ENCODE results near the gene RBM33.

RBM33 gene

GRCh38 chr7:155631155-155631554, 13.3 kb upstream of the RBM33 start:
- no peak for DNase-seq

DNA sequence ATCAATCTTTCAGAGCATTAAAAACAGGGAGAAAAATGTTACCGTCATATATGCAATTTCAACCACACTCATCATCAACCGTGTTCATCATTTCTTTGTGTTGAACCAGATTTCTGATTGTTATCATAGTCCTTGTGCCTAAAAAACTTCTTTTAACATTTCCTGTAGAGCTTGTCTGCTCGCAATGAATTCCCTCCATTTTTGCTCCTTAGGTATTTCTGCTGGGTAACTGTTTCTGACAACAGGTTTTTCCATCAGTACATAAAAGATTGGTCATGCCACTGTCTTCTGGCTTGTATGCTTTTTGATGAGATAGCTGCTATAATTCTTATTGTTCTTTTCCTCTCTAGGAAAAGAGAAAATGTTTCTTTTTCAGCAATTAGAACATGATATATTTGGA, 8.6 kb upstream of the RBM33 start:
- no peak for DNase-seq

DNA sequence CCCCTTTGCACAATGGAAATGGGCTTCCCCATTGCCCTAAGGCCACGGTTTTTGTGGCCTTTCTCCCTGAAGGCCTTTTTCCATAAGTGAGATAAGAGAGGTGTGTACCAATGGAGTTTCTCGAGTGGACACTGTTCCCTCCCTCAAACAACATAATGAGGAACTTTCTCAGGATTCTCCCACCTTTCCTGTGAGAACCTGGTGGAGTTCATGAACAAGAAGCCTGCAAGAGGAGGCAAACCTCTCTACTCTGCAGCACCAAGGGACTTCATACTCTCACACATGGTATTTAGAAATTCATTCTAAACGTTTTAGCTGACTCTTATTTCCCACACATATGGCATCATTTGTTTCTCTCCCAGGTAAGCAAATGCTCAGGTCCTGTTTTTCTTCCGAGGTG, 7.3 kb upstream of the RBM33 start:
- DNase-seq = no peak

- no peak for DNase-seq
Measured at GRCh38 chr7:155638366-155638765, 6.1 kb upstream of the RBM33 start.

DNA sequence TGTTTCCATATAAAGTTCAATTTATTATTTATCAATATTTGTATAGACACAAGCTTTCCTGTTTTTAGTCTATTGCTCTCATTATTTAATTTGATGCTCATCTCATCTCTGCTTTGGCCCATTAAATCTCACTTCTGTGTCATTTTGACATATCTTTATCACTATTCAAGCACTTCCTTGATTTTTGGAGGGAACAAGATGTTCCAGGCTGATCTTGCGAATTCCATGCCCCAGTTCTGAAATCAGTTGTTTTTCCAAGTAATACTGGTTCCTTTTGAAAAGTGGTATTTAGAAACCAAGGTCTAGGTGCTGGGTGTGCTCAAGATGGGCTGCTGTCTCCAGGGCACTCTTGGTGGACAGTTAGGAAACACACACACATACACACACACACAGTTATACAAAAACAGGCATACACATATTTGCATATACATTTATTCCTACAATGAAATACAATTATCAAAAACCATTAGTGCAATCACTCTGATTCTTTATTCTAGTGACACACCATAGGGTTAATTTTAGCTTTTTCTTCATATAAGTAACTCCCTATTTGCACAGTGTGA, 4.4 kb upstream of the RBM33 start:
- no peak for DNase-seq

GRCh38 chr7:155640629-155641028, 3.8 kb upstream of the RBM33 start:
- no peak for DNase-seq

- no peak for DNase-seq
Measured at GRCh38 chr7:155643804-155644177, 670 bp upstream of the RBM33 start.

- peak; percentile 41 for DNase-seq
Measured at GRCh38 chr7:155644971-155645509, 579 bp downstream of the RBM33 start.

- no peak for DNase-seq
Measured at GRCh38 chr7:155645662-155646061, 1.2 kb downstream of the RBM33 start.

GRCh38 chr7:155646669-155647068, 2.2 kb downstream of the RBM33 start:
- no peak for DNase-seq

- no peak for DNase-seq
Measured at GRCh38 chr7:155647302-155647701, 2.8 kb downstream of the RBM33 start.

- no peak for DNase-seq
Measured at GRCh38 chr7:155647734-155648133, 3.3 kb downstream of the RBM33 start.

DNA sequence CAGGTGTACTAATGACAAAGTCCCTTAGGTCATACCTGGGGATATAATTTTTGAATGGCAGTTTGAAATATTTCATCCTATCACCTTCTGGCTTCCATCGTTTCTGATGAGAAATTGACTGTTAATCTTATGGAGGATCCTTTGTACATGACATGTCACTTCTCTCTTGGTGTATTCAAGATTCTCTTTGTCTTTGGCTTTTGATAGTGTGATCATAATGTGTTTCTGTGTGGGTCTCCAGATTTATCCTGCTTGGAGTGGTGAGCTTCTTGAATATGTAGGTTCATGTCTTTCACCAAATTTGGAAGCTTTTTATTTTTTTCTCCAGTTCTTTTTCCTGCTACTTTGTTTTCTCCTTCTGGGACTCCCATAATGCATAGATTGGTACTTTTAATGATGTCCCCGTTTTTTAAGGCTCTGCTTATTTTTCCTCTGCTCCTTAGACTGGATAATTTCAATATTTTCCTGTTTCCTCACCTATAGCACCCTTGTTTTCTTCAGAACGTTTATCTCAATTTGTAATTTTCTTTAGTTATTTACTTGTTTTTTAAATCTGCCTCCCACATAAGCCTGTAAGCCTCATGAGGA, 4.4 kb downstream of the RBM33 start:
- no peak for DNase-seq

DNA sequence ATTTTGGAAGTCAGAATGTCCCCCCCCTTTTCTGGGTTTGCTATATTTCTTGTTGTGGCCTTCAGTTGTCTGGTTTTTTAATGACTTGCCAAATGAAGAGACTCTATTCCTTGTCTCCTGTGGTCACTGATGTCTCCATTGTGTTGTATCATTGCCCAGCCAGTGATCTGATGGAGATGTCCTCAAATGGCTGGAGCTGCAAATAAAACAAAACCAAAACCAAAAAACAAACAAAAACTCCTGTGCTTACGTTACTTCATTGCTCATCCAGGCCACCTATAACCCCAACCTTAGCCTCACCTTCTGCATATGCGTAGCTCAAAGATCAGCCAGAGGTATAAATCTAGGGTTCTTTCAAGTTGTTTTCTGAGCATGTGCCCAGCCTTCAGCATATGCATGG, 5.1 kb downstream of the RBM33 start:
- DNase-seq = no peak

GRCh38 chr7:155652156-155653114, 8.0 kb downstream of the RBM33 start:
- DNase-seq = no peak

DNA sequence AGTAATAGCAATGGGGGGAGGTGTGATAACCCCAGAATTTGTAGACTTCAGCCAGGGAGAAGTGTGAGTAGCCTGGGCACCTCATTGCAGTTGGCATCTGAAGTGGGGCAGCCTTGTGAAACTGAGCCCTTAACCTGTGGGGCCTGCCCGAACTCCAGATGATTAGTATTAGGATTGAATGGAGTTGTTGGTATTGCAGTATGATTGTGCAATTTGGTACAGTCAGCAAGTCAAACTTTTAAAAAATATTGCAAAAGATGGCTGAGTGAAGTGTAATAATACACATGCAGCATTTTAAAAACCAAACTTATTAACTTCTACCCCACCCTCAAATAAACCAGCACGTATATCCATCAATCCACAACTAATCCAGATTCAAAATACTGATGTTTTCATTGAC, 9.3 kb downstream of the RBM33 start:
- DNase-seq = no peak

DNA sequence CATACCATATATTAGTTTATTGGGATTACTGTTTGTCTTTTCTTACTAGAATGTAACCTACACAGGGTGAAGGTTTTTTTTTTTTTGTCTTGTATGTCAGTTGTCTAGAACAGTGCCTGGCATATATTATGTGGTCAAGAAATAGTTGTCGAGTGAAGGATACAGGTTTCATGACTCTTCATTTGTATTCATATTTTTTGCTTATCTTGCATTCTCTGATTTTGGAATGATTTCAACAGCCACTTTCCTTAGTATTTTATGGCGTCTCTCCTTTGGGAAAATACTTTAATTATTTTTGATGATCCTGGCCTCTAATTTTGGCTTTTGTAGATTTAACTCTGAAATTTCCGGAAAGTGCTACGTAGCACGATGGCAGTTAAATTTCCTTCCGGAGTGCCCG, 12.4 kb downstream of the RBM33 start:
- no peak for DNase-seq

DNA sequence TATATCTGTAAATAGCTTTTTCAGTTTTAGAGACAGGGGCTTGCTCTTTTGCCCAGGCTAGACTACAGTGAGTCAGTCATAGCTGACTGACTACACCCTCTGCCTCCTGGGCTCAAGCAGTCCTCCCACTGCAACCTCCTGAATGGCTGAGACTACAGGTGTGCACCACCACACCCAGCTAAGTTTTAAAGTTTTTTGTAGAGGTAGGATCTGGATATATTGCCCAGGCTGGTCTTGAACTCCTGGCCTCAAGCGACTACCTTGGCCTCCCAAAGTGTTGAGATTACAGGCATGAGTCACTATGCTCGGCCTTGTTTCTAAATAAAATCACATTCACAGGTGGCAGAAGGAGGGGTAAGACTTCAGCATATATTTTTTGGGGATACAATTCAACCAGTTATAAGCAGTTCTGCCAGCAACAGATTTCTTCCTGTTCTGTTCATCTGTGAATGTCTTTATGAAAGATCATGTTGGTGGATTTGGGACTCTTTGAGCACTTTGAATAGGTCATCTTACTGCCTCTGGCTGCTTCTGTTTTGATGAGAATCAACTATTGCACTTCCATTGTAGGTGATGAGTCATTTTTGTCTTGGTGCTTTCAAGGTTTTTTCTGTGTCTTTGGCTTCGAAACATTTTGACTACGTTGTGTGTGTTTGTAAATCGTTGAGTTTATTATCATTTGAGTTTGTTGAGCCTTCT, 15.7 kb downstream of the RBM33 start:
- DNase-seq = peak; percentile 73

GRCh38 chr7:155660758-155661093, 16.3 kb downstream of the RBM33 start:
- peak; percentile 41 for DNase-seq

GRCh38 chr7:155662343-155663043, 18.0 kb downstream of the RBM33 start:
- DNase-seq = no peak

DNA sequence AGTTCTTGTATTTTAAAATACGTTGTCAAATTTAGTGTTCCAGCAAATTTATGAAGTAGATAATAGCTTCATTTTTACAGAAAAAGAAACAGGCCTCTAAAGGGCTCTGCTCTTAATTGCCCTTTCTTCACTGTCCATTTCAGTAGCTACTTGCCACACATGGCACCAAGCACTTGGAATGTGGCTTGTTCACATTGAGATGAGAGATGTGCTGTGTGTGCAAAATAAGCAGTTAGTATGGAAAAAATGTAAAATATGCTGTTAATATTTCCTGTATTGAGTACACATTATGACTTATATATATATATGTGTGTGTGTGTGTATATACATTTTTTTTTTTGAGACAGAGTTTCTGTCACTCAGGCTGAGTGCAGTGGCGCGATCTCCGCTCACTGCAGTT, 19.5 kb downstream of the RBM33 start:
- no peak for DNase-seq

GRCh38 chr7:155665079-155665956, 20.9 kb downstream of the RBM33 start:
- DNase-seq = no peak

Measured in activated CD4-positive, alpha-beta T cell treated with anti-CD3 and anti-CD28 coated beads, Interleukin-10, Interleukin-2, amounts not matched to agents 100 ng/mL and 50 ng/mL, durations not matched to agents 16 hours and 8 hours (primary cell).